B cell (primary cell): Measurements from ENCODE around the gene ARHGEF26.

ENCODE experiments used
- CTCF ChIP-seq: fragments of 200-600 bp; IDR thresholded peaks from one replicate; pipeline ENCODE4 v1.8.0; 2022; ENCODE audit warnings: antibody characterized with exemption, mild to moderate bottlenecking
- EZH2 ChIP-seq: IDR thresholded peaks from 2 replicates; pipeline ENCODE4 v1.6.1; 2012; ENCODE audit warnings: borderline replicate concordance, low read depth, mild to moderate bottlenecking, moderate library complexity, low read length; ENCODE audit not compliant: insufficient read depth, poor library complexity, severe bottlenecking

- no peak for TF ChIP-seq CTCF
- TF ChIP-seq EZH2 = no peak
Measured at GRCh38 chr3:154210986-154211385, 89.8 kb downstream of the ARHGEF26 start.
